K562 (cell line): Measurements from ENCODE around the gene MRPL58. TPM values are rescaled to one million over a fixed set of nuclear protein-coding genes. Genes with fewer than 3 reads are reported as not detected.

ENCODE experiments used
- BCL6 ChIP-seq: fragments of 250-450 bp; sonication (Bioruptor Pico); IDR thresholded peaks from 2 replicates; pipeline ENCODE4 v1.4.0; 2020
- CEBPB ChIP-seq: fragments of 450-650 bp; IDR thresholded peaks from 2 replicates; pipeline ENCODE4 v1.6.1; 2016; ENCODE audit warnings: missing genetic modification characterization, missing compliant biosample characterization
- CREB1 ChIP-seq, 2 experiments: sonication (generic) in 1 of 2; formaldehyde crosslinking in 1 of 2; IDR thresholded peaks; 2 replicates each; pipeline versions ENCODE4 v1.6.1 to v1.8.0; 2012 to 2022; ENCODE audit warnings: inconsistent platforms in 1 of 2, mild to moderate bottlenecking in 1 of 2, missing genetic modification reagents in 1 of 2, moderate library complexity in 1 of 2
- EZH2 ChIP-seq: IDR thresholded peaks from 2 replicates; pipeline ENCODE4 v1.6.1; 2012; ENCODE audit warnings: low read depth, mild to moderate bottlenecking, inconsistent platforms, low read length, borderline replicate concordance
- JUN ChIP-seq, 2 experiments: sonication (generic) in 1 of 2; formaldehyde crosslinking in 1 of 2; IDR thresholded peaks; 2 replicates each; pipeline versions ENCODE4 v1.6.1 to v1.8.0; 2012 to 2022; ENCODE audit warnings: borderline replicate concordance in 2 of 2, mild to moderate bottlenecking in 2 of 2, improper control_type of control experiment in 1 of 2, low read depth in 1 of 2, low read length in 1 of 2, missing genetic modification reagents in 1 of 2
- KDM5B ChIP-seq: fragments of 200-600 bp; sonication (generic); IDR thresholded peaks from 2 replicates; pipeline ENCODE4 v1.6.1; 2012; ENCODE audit warnings: low read depth, mild to moderate bottlenecking, moderate library complexity, low read length, control low read depth, inconsistent platforms; ENCODE audit not compliant: insufficient replicate concordance
- KLF6 ChIP-seq: fragments of 250-450 bp; sonication (Bioruptor Pico); IDR thresholded peaks from 2 replicates; pipeline ENCODE4 v1.4.0; 2020; ENCODE audit warnings: mild to moderate bottlenecking, moderate library complexity, borderline replicate concordance
- NR2C1 ChIP-seq, 2 experiments: fragments of 450-650 bp; IDR thresholded peaks; 2 replicates each; pipeline ENCODE4 v1.6.1; 2017; ENCODE audit warnings: mild to moderate bottlenecking in 2 of 2, antibody characterized with exemption in 1 of 2, inconsistent platforms in 1 of 2, missing compliant biosample characterization in 1 of 2, missing genetic modification characterization in 1 of 2
- NR3C1 ChIP-seq: sonication (generic); formaldehyde crosslinking; IDR thresholded peaks from 2 replicates; pipeline ENCODE4 v1.8.1; 2022; ENCODE audit warnings: missing genetic modification reagents
- RBBP5 ChIP-seq: fragments of 200-600 bp; sonication (generic); IDR thresholded peaks from 2 replicates; pipeline ENCODE4 v1.6.1; 2012; ENCODE audit warnings: borderline replicate concordance, mild to moderate bottlenecking, low read length, control low read depth, inconsistent platforms; ENCODE audit not compliant: insufficient read depth, poor library complexity, severe bottlenecking
- RFX7 ChIP-seq: fragments of 250-450 bp; sonication (Bioruptor Pico); IDR thresholded peaks from 2 replicates; pipeline ENCODE4 v1.5.1; 2021; ENCODE audit warnings: mild to moderate bottlenecking
- RHOXF2B ChIP-seq: fragments of 250-450 bp; sonication (Bioruptor Pico); conservative IDR thresholded peaks from 2 replicates; pipeline ENCODE4 v1.5.1; 2021
- SAFB ChIP-seq: fragments of 200-400 bp; formaldehyde crosslinking; IDR thresholded peaks from 2 replicates; pipeline ENCODE4 v1.6.1; 2017; ENCODE audit warnings: low read depth, low read length, borderline replicate concordance
- SETDB1 ChIP-seq: IDR thresholded peaks from one replicate; pipeline ENCODE4 v1.6.1; 2012; ENCODE audit warnings: low read length, control low read depth, inconsistent platforms
- SRSF7 ChIP-seq: fragments of 200-400 bp; formaldehyde crosslinking; optimal IDR thresholded peaks from 2 replicates; pipeline ENCODE3; 2017; ENCODE audit warnings: mild to moderate bottlenecking, low read depth, low read length
- TAF7 ChIP-seq: fragments of 450-650 bp; IDR thresholded peaks from 2 replicates; pipeline ENCODE4 v1.6.1; 2016; ENCODE audit warnings: missing genetic modification characterization, missing compliant biosample characterization
- ZNF124 ChIP-seq: sonication (generic); formaldehyde crosslinking; IDR thresholded peaks from 2 replicates; pipeline ENCODE4 v1.8.1; 2022; ENCODE audit warnings: missing genetic modification reagents
- ZNF324 ChIP-seq: fragments of 250-450 bp; sonication (Bioruptor Pico); IDR thresholded peaks from 2 replicates; pipeline ENCODE4 v1.4.0; 2020; ENCODE audit warnings: mild to moderate bottlenecking
- ZNF384 ChIP-seq: IDR thresholded peaks from 2 replicates; pipeline ENCODE4 v1.6.1; 2012; ENCODE audit warnings: low read depth, low read length, improper control_type of control experiment
- polyA plus RNA-seq, 8 experiments: library from polyadenylated mRNA; depleted of rRNA in 4 of 8; stranded (reverse) in 5 of 8; unstranded in 3 of 8; fragments of >200 nt; fragmentation: Nextera tagmentation in 2 of 8; fragmentation: Illumina TruSeq in 1 of 8; extraction: Ambion mirVana in 2 of 8; extraction: Trizol in 1 of 8; gene quantifications; 2 replicates each; pipeline versions ENCODE4 v1.2.1 to v1.2.3, GENCODE V29; 2011 to 2014; ENCODE audit warnings: inconsistent platforms in 1 of 8, missing spikeins in 1 of 8
- total RNA-seq, 7 experiments: library from RNA; depleted of rRNA in 6 of 7; stranded (reverse); fragments of >200 nt in 6 of 7; fragmentation: Illumina TruSeq in 2 of 7; extraction: Trizol in 2 of 7; gene quantifications; 2 replicates each; pipeline versions ENCODE4 v1.2.1 to v1.2.3, GENCODE V29; 2011 to 2021; ENCODE audit warnings: low replicate concordance in 1 of 7
- TF ChIP-seq, protein P1 (sequence below): fragments of 450-650 bp; formaldehyde crosslinking; IDR thresholded peaks from 2 replicates; pipeline ENCODE4 v1.4.0; 2022; ENCODE audit warnings: missing genetic modification characterization
- TF ChIP-seq, protein P2 (sequence below): fragments of 150-350 bp; IDR thresholded peaks from 2 replicates; pipeline ENCODE4 v1.6.1; 2014; ENCODE audit warnings: low read depth, mild to moderate bottlenecking, low read length, borderline replicate concordance
- TF ChIP-seq, protein P3 (sequence below): fragments of 250-450 bp; sonication (Bioruptor Pico); IDR thresholded peaks from 2 replicates; pipeline ENCODE4 v1.8.0; 2022; ENCODE audit warnings: inconsistent platforms

MRPL58 gene
- total and polyA plus RNA-seq, 9 of the 15 experiments (the other 6 are each of a cell fraction or from before 2014, with no cell fraction given): 30.8 to 107 (median 72.4) TPM

DNA sequence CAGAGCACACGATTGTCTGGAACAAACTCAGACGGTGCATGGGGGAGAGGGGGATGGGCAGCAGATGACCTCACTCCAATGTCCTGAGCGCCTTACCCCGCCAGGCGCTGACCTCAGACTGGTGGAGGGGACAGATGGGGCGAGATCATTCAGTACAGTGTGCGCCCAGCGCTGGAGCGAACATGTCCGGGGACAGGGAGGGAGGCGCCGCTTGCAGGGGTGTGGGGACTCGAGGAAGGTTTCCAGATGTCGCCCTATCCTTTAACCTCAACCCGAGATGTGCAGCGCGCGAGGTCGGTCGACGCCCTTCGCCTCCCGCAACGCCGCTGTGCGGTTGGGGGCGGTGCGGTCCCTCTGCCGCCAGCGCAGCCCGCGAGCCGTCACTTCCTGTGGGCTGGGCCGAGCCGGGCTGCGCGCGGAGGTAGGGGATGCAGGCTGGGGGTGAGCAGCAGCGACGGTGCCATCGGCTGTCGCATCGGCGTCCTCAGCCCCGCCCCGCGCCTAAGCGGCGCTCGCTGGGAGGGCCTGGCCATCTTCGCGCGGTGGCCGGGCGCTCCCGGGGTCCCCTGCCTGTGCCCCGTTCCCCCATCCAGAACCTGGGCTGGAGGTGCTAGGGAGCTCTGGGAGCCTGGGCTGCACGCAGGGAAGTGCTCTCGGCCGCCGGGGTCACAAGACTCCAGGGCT lies 30.3 kb upstream of the MRPL58 start (continued):
- TF ChIP-seq ZNF384: no peak
- TF ChIP-seq CREB1 (IDR thresholded peaks at IDR 0.05): peak; percentile 76
- TF ChIP-seq CREB1 (CRISPR knock-in tag; IDR thresholded peaks at IDR 0.05): peak; percentile 91
- TF ChIP-seq EZH2: no peak
- TF ChIP-seq KLF6: peak; percentile 63; the same call in 1 of the 2 replicates
- TF ChIP-seq SETDB1: no peak
- TF ChIP-seq JUN (IDR thresholded peaks at IDR 0.05; ENCODE audit: borderline replicate concordance, low read depth, low read length): peak; percentile 97
- peak; percentile 95 for TF ChIP-seq JUN (CRISPR knock-in tag; IDR thresholded peaks at IDR 0.05; ENCODE audit: borderline replicate concordance)
- no peak for TF ChIP-seq SAFB
- no peak for TF ChIP-seq NR3C1 (CRISPR knock-in tag)
- TF ChIP-seq BCL6: no peak
- TF ChIP-seq, protein P1, sequence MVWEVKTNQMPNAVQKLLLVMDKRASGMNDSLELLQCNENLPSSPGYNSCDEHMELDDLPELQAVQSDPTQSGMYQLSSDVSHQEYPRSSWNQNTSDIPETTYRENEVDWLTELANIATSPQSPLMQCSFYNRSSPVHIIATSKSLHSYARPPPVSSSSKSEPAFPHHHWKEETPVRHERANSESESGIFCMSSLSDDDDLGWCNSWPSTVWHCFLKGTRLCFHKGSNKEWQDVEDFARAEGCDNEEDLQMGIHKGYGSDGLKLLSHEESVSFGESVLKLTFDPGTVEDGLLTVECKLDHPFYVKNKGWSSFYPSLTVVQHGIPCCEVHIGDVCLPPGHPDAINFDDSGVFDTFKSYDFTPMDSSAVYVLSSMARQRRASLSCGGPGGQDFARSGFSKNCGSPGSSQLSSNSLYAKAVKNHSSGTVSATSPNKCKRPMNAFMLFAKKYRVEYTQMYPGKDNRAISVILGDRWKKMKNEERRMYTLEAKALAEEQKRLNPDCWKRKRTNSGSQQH (CRISPR knock-in tag): no peak
- TF ChIP-seq, protein P2, sequence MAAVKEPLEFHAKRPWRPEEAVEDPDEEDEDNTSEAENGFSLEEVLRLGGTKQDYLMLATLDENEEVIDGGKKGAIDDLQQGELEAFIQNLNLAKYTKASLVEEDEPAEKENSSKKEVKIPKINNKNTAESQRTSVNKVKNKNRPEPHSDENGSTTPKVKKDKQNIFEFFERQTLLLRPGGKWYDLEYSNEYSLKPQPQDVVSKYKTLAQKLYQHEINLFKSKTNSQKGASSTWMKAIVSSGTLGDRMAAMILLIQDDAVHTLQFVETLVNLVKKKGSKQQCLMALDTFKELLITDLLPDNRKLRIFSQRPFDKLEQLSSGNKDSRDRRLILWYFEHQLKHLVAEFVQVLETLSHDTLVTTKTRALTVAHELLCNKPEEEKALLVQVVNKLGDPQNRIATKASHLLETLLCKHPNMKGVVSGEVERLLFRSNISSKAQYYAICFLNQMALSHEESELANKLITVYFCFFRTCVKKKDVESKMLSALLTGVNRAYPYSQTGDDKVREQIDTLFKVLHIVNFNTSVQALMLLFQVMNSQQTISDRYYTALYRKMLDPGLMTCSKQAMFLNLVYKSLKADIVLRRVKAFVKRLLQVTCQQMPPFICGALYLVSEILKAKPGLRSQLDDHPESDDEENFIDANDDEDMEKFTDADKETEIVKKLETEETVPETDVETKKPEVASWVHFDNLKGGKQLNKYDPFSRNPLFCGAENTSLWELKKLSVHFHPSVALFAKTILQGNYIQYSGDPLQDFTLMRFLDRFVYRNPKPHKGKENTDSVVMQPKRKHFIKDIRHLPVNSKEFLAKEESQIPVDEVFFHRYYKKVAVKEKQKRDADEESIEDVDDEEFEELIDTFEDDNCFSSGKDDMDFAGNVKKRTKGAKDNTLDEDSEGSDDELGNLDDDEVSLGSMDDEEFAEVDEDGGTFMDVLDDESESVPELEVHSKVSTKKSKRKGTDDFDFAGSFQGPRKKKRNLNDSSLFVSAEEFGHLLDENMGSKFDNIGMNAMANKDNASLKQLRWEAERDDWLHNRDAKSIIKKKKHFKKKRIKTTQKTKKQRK: no peak
- TF ChIP-seq RFX7 (CRISPR knock-in tag): no peak
- TF ChIP-seq SRSF7: no peak
- peak; percentile 84 for TF ChIP-seq NR2C1 (IDR thresholded peaks at IDR 0.05)
- peak; percentile 89 for TF ChIP-seq NR2C1 (tag; IDR thresholded peaks at IDR 0.05)
- no peak for TF ChIP-seq CEBPB (tag)
- TF ChIP-seq RBBP5: peak; percentile 90
- no peak for TF ChIP-seq RHOXF2B (CRISPR knock-in tag)
- TF ChIP-seq KDM5B: peak; percentile 86
- TF ChIP-seq ZNF124 (CRISPR knock-in tag): no peak
- TF ChIP-seq ZNF324 (CRISPR knock-in tag): no peak
- TF ChIP-seq, protein P3, sequence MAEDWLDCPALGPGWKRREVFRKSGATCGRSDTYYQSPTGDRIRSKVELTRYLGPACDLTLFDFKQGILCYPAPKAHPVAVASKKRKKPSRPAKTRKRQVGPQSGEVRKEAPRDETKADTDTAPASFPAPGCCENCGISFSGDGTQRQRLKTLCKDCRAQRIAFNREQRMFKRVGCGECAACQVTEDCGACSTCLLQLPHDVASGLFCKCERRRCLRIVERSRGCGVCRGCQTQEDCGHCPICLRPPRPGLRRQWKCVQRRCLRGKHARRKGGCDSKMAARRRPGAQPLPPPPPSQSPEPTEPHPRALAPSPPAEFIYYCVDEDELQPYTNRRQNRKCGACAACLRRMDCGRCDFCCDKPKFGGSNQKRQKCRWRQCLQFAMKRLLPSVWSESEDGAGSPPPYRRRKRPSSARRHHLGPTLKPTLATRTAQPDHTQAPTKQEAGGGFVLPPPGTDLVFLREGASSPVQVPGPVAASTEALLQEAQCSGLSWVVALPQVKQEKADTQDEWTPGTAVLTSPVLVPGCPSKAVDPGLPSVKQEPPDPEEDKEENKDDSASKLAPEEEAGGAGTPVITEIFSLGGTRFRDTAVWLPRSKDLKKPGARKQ (CRISPR knock-in tag): no peak
- TF ChIP-seq TAF7 (tag): peak; percentile 68
